Right hindlimb (tissue), 1 donor: ENCODE results near the gene RPS6KC1.
"Not testable (repeated sequence)": the region's sequence is repeated elsewhere in the genome, so short reads cannot be mapped to it uniquely, and the experiment has no call there.

Source experiments
- DNase-seq: peaks from one replicate; pipeline ENCODE4 v3.0.0-alpha.2; 2018

The RPS6KC1 gene

DNA sequence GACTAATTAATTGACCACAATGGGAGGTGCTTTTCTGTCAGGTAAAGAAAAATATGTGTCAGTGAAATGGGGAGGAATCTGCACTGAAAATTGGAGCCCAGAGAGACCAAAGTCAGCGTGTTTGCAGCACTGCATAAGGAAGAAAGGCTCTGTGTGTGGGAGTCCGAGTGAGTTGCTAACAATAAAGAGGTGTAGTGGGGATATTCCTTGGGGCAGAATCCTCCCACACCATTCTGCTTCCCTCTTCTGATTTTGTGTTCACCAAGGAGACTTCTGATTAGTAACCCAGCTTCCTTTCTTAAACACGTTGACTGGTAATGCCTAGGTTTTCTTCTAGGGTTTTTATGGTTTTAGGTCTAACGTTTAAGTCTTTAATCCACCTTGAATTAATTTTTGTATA, 240.5 kb downstream of the RPS6KC1 start:
- no peak for DNase-seq

DNA sequence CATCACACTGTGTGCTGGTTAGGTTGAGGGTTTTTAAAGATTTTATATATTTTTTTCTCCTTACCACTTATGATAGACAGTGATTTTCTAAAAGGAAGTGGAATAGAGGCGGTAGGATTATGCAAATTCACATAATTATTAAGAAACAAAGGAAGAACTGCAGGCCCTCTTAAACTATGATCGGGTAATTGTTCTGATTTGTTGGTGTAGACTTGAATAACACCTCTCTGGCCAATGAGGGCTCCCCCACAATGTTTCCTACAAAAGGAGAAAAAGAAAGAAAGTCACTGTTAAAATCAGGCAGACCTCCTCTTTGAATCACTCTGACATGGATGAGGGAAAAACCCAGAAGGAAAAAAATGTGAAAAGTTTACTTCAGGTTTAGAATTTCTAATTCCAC, 241.6 kb downstream of the RPS6KC1 start:
- no peak for DNase-seq

DNA sequence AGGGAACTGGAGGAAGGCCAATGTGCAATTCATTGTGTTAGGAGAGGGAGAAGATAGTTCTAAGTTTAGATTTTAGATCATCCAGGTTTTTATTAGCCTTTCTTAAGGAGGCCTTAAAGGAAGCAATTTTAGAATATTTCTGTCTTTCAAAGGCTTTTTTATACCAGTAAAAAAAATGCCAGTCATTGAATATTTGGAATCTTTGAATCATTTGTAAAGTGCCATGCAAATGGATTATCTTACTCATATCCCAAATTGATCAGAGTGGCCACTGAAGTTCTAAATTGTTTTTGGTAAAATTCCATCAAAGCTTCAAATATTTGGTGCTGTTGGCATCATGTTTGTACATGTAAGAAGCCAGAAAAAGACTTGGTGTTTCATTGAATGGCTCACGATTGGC, 244.8 kb downstream of the RPS6KC1 start:
- DNase-seq: no peak

DNA sequence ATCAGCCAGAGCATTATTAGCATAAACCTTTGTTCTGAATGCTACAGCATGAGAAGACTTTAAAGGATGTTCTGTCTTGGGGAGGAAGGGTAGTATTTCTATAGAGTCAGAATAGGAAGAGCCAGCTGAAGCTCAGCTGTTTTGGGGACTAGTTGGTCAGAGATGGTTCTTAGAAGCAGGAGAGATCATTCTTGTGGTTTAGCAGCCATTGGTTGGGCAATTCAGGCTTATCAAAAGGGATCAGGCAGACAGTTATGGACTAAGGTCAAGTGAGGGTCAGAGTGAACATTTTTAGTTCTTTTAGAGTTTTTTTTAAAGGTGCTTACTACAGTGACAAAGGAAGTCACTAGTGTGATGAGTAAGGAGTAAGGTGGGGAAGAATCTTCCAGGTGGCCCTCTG, 245.5 kb downstream of the RPS6KC1 start:
- no peak for DNase-seq

GRCh38 chr1:213297021-213297420, 246.0 kb downstream of the RPS6KC1 start:
- no peak for DNase-seq

DNA sequence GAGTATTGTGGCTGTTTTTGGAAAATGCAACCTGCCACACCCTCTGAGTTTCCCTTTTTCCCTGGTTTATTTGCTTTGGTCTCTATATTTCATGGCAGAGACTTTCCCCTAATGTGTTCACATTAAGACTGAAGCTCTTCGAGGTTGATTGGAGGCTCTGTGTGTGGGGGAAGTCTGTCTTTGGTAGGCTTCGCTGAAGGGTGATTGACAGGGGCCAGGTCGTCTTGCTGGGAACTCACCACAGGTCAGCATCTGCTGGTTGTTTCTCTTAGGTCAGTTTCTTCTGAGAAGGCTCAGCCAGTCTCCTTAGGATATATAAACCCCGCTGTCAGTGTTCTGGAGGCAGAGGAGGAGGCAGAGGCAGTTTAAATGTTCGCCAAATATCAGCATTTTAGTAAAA, 249.4 kb downstream of the RPS6KC1 start:
- no peak for DNase-seq

- DNase-seq: not testable (repeated sequence)
Observed at GRCh38 chr1:213301524-213301923, 250.5 kb downstream of the RPS6KC1 start.

DNA sequence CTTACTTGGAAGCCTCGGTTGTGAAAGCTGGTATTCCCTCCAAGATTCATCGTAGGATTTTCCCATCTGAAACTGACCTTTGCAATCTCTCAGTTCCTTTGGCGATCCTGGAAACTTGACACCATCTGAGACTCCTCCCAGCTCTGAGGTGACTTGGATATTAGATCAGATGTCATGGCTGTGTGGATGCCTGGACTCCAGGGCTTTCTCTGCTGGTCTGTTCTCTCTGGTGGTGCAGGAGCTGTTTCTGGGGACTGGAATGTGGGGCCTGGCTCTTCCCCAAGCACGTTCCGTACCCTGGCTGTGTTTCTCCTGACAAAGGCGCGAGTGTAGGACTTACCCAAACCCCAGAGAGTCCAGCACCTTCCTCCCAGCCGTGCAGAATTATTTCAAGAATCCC, 252.2 kb downstream of the RPS6KC1 start:
- no peak for DNase-seq

GRCh38 chr1:213315571-213315970, 264.5 kb downstream of the RPS6KC1 start:
- no peak for DNase-seq

DNA sequence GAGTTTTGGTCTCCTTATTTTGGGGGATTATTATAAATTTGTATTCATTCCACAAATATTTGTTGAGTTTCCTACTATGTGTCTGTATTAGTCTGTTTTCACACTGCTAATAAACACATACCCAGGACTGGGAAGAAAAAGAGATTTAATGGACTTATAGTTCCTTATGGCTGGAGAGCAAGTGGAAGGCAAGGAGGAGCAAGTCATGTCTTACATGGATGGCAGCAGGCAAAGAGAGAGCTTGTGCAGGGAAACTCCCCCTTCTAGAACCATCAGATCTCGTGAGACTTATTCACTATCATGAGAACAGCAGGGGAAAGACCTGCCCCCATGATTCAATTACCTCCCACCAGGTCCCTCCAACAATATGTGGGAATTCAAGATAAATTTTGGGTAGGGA, 267.4 kb downstream of the RPS6KC1 start:
- DNase-seq: not testable (repeated sequence)

DNA sequence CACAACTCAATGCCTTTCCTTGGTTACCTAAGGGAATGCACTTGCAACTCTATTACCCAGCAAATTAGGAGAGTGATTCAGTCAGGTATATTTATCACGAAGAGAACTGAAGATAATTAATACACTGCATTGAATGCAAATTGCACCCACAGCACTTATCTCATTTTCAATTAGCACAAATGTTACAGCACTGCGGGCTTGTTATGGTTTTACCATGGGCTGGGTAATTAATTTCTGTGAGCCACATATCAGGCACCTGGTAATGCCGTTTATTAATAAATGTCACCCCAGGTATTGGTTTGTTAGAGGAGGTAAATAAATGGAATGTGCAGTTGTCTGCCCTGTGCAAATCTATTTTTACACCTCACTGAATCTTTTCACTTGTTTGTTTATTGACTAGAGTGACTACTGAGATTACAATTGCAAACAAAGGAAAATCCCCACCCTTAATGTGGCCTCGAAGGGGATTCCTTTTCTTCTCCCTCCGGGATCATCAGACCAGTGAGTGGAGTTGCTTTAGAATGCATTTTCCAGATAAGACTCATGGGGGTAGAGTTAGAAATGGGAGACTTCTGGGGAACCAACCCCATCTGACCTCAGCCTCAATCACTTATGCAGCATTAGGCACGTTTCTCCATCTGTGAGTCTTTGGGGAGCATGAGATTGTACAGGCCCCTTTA, 269.3 kb downstream of the RPS6KC1 start:
- DNase-seq: no peak
